ENCODE measurements around the gene SUPT5H. TPM values are rescaled to one million over a fixed set of nuclear protein-coding genes. Genes with fewer than 3 reads are reported as not detected.
A peak's percentile ranks its signal among the peaks of the same experiment; 100 is the strongest.

The SUPT5H gene
- total and polyA plus RNA-seq, 2 of the 13 experiments (the other 11 are each of a cell fraction or from before 2014, with no cell fraction given) = 48.2 to 51.7 TPM

DNA sequence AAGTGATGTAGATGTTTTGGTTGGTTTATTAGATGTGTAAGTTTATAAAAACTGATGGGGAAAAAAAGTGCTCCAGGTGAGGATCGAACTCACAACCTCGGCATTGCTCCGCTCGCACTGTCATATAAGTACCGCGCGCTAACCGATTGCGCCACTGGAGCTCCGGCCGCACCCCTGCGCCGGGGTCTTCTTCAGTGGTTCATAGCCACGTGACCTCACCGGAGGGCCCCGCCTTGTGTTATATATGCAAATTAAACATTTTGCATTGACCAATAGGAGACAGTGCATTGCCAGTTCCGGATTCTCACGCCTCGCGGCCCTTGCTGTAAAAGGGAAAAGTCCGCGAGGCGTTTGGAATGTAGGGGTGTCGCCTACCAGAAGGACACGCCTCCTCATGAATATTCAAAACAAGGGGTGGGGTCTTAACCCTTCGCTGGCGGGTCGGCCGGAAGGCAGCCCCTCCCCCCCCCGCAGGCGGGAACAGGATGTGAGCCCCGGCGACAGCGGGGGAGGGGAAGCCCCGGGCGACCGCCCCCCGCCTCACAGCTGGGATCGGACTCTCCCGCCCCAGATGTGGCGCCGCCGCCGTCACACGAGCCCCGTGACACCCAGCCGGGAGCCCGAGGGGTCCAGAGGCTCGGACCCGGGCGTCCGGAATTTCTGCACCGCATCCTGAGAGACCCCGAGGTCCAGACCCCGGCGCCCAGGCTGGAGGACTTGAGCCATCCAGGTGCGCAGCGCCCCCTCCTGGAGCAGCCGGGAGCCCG lies 33.1 kb upstream of the SUPT5H start, which contains the start of gene PLEKHG2 (continued):
- TF ChIP-seq GMEB1 (CRISPR knock-in tag; IDR thresholded peaks at IDR 0.05; ENCODE audit: borderline replicate concordance) = no peak; the same call in 1 of the 2 replicates
- TF ChIP-seq ATF3 (CRISPR knock-in tag; IDR thresholded peaks at IDR 0.05) = peak; percentile 45
- TF ChIP-seq HNRNPUL1 (IDR thresholded peaks at IDR 0.05; ENCODE audit: low read depth, low read length) = no peak
- 0 out of 2 replicates have a peak, but pooled peaks have one; percentile 38 for TF ChIP-seq ZNF83 (CRISPR knock-in tag; IDR thresholded peaks at IDR 0.05; ENCODE audit: borderline replicate concordance)
- TF ChIP-seq NAIF1 (CRISPR knock-in tag; IDR thresholded peaks at IDR 0.05; ENCODE audit: borderline replicate concordance) = no peak; the same call in 1 of the 2 replicates
- TF ChIP-seq TARDBP (CRISPR knock-in tag; IDR thresholded peaks at IDR 0.05) = 0 out of 2 replicates have a peak, but pooled peaks have one; percentile 3
- TF ChIP-seq, protein P1, sequence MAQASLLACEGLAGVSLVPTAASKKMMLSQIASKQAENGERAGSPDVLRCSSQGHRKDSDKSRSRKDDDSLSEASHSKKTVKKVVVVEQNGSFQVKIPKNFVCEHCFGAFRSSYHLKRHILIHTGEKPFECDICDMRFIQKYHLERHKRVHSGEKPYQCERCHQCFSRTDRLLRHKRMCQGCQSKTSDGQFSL (CRISPR knock-in tag; IDR thresholded peaks at IDR 0.05) = peak; percentile 68; the same call in 1 of the 2 replicates
- no peak for TF ChIP-seq TERF1 (CRISPR knock-in tag; IDR thresholded peaks at IDR 0.05)
- TF ChIP-seq FOXJ3 (CRISPR knock-in tag; IDR thresholded peaks at IDR 0.05; ENCODE audit: borderline replicate concordance) = 0 out of 2 replicates have a peak, but pooled peaks have one; percentile 37
- peak; percentile 83 for TF ChIP-seq RAD21 (CRISPR knock-in tag; IDR thresholded peaks at IDR 0.05)
- TF ChIP-seq, protein P2, sequence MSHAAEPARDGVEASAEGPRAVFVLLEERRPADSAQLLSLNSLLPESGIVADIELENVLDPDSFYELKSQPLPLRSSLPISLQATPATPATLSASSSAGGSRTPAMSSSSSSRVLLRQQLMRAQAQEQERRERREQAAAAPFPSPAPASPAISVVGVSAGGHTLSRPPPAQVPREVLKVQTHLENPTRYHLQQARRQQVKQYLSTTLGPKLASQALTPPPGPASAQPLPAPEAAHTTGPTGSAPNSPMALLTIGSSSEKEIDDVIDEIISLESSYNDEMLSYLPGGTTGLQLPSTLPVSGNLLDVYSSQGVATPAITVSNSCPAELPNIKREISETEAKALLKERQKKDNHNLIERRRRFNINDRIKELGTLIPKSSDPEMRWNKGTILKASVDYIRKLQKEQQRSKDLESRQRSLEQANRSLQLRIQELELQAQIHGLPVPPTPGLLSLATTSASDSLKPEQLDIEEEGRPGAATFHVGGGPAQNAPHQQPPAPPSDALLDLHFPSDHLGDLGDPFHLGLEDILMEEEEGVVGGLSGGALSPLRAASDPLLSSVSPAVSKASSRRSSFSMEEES (CRISPR knock-in tag; IDR thresholded peaks at IDR 0.05) = peak; percentile 91
- no peak for TF ChIP-seq ZNF549 (CRISPR knock-in tag; IDR thresholded peaks at IDR 0.05)
- TF ChIP-seq SP4 (CRISPR knock-in tag; IDR thresholded peaks at IDR 0.05) = peak; percentile 91
- peak; percentile 58 for TF ChIP-seq DRAP1 (CRISPR knock-in tag; IDR thresholded peaks at IDR 0.05)
- TF ChIP-seq ZNF558 (CRISPR knock-in tag; IDR thresholded peaks at IDR 0.05; ENCODE audit: borderline replicate concordance) = 0 out of 2 replicates have a peak, but pooled peaks have one; percentile 50
- peak; percentile 36 for TF ChIP-seq AHR (CRISPR knock-in tag; IDR thresholded peaks at IDR 0.05)
- TF ChIP-seq ZNF18 (CRISPR knock-in tag; IDR thresholded peaks at IDR 0.05; ENCODE audit: insufficient replicate concordance) = peak; percentile 11
- TF ChIP-seq, protein P3, sequence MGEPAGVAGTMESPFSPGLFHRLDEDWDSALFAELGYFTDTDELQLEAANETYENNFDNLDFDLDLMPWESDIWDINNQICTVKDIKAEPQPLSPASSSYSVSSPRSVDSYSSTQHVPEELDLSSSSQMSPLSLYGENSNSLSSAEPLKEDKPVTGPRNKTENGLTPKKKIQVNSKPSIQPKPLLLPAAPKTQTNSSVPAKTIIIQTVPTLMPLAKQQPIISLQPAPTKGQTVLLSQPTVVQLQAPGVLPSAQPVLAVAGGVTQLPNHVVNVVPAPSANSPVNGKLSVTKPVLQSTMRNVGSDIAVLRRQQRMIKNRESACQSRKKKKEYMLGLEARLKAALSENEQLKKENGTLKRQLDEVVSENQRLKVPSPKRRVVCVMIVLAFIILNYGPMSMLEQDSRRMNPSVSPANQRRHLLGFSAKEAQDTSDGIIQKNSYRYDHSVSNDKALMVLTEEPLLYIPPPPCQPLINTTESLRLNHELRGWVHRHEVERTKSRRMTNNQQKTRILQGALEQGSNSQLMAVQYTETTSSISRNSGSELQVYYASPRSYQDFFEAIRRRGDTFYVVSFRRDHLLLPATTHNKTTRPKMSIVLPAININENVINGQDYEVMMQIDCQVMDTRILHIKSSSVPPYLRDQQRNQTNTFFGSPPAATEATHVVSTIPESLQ (CRISPR knock-in tag; conservative IDR thresholded peaks at IDR 0.05) = peak; percentile 90; the same call in 1 of the 2 replicates
